ENCODE measurements around the gene FAM168A.

DNA sequence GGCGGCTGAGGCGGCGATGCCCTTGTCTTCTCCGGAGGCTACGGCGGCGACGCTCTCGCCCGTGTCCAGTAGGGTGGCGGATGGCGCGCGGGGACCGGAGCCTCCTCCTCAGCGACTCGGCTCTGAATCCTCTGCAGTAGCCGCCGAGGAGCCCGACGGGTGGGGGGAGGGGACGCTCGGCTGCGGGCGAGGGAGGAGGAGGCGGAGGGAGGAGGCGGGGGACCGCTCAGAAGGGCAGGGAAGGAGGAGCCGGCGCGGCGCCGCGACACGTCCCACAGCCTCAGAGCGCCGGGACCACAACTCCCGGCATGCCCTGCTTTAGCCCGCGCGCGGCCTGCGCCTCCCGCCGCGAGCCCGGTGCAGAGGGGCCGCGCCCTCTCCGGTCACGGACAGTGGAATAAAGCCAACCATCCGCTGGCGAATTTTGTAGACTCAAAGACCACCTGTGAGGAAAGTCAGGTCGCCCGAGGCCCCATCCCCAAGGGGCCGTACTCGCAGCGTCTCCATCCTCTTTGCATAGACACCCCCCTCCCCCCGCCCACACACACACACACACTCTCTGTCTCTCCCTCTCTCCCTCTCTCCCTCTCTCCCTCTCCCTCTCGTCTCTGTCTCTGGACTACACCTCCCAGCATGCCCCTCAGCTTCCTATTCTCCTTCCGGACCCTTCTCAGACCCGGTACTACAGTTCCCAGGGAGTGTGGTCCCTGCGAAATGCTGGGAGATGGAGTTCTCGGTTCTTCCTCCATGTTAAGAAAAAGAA is at the start of gene FAM168A:
- TF ChIP-seq EZH2 (IDR thresholded peaks at IDR 0.05; ENCODE audit: low read length, missing control alignments), result no peak
- TF ChIP-seq, protein P1, sequence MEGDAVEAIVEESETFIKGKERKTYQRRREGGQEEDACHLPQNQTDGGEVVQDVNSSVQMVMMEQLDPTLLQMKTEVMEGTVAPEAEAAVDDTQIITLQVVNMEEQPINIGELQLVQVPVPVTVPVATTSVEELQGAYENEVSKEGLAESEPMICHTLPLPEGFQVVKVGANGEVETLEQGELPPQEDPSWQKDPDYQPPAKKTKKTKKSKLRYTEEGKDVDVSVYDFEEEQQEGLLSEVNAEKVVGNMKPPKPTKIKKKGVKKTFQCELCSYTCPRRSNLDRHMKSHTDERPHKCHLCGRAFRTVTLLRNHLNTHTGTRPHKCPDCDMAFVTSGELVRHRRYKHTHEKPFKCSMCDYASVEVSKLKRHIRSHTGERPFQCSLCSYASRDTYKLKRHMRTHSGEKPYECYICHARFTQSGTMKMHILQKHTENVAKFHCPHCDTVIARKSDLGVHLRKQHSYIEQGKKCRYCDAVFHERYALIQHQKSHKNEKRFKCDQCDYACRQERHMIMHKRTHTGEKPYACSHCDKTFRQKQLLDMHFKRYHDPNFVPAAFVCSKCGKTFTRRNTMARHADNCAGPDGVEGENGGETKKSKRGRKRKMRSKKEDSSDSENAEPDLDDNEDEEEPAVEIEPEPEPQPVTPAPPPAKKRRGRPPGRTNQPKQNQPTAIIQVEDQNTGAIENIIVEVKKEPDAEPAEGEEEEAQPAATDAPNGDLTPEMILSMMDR (conservative IDR thresholded peaks at IDR 0.05 in 1 of 2, IDR thresholded peaks at IDR 0.05 in 1 of 2; ENCODE audit: low read depth in 1 of 2, low read length in 2 of 2), result no peak
